Upper lobe of right lung (tissue), 1 donor: Measurements from ENCODE around the gene STARD9. TPM values are rescaled to one million over a fixed set of nuclear protein-coding genes. Genes with fewer than 3 reads are reported as not detected.
A peak's percentile ranks its signal among the peaks of the same experiment; 100 is the strongest.

Experiments used
- ATAC-seq: fragments of 200-7000 bp; cut with Tn5 transposase; one replicate; pipeline ENCODE4 v1.9.1; 2020; ENCODE audit warnings: mild to moderate bottlenecking, moderate library complexity
- DNase-seq: peaks from one replicate; pipeline ENCODE4 v3.0.0-alpha.2; 2020
- H3K27ac ChIP-seq: fragments of 200-600 bp; one replicate; pipeline ENCODE4 v1.8.0; 2022
- H3K27me3 ChIP-seq: fragments of 200-600 bp; one replicate; pipeline ENCODE4 v1.8.0; 2022; ENCODE audit warnings: mild to moderate bottlenecking
- H3K36me3 ChIP-seq: fragments of 200-600 bp; one replicate; pipeline ENCODE4 v1.8.0; 2022
- H3K4me1 ChIP-seq: fragments of 200-600 bp; one replicate; pipeline ENCODE4 v1.8.0; 2022
- H3K4me3 ChIP-seq: fragments of 200-600 bp; one replicate; pipeline ENCODE4 v1.8.0; 2022; ENCODE audit warnings: mild to moderate bottlenecking
- H3K9me3 ChIP-seq: fragments of 200-600 bp; one replicate; pipeline ENCODE4 v1.8.0; 2022
- intact Hi-C: fragments of 100-400 bp; cut with DNase I; formaldehyde crosslinking; loops from one replicate; pipeline ENCODE4 v1.11.0; 2022
- total RNA-seq: library from RNA; stranded (reverse); fragmentation: NEBNext Ultra II Directional; extraction: Animal tissue kit (Norgen Biotek cat#: 25700); gene quantifications from one replicate; pipeline ENCODE4 v1.2.1, GENCODE V29; 2021
- TF ChIP-seq, protein P1 (sequence below): fragments of 200-600 bp; IDR thresholded peaks from one replicate; pipeline ENCODE4 v1.8.0; 2022; ENCODE audit warnings: antibody characterized with exemption
- donor health status: DM: no; HTN: yes; CAD: no; lungs with severe emphysema.

The STARD9 gene
- total RNA-seq, 1 donor from 2014 or later: 15.4 TPM

DNA sequence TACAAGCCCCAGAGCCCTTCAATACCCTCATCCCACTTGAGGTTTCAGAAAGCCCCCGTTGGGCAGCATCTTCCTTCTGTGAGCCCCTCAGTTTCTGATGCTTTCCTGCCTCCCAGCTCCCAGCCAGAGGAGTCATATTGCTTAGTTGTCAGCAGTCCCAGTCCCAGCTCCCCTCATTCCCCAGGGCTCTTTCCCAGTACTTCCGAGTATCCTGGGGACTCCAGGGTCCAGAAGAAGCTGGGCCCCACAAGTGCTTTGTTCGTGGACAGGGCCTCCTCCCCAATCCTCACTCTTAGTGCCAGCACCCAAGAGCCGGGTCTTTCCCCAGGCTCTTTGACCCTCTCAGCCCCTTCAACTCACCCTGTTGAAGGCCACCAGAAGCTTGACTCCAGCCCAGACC lies 117.6 kb downstream of the STARD9 start:
- H3K4me3 ChIP-seq: no peak overlapping the region
- peak; percentile 32 for DNase-seq
- peaks cover 37% of the 10 kb centered on the region for H3K36me3 ChIP-seq
- TF ChIP-seq, protein P1, sequence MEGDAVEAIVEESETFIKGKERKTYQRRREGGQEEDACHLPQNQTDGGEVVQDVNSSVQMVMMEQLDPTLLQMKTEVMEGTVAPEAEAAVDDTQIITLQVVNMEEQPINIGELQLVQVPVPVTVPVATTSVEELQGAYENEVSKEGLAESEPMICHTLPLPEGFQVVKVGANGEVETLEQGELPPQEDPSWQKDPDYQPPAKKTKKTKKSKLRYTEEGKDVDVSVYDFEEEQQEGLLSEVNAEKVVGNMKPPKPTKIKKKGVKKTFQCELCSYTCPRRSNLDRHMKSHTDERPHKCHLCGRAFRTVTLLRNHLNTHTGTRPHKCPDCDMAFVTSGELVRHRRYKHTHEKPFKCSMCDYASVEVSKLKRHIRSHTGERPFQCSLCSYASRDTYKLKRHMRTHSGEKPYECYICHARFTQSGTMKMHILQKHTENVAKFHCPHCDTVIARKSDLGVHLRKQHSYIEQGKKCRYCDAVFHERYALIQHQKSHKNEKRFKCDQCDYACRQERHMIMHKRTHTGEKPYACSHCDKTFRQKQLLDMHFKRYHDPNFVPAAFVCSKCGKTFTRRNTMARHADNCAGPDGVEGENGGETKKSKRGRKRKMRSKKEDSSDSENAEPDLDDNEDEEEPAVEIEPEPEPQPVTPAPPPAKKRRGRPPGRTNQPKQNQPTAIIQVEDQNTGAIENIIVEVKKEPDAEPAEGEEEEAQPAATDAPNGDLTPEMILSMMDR: no peak
- no peak overlapping the region for H3K27ac ChIP-seq
- ATAC-seq: no peak
- H3K27me3 ChIP-seq: no peaks in the 10 kb centered on the region
- no peaks in the 10 kb centered on the region for H3K4me1 ChIP-seq
- intact Hi-C loops: no loop called here
- H3K9me3 ChIP-seq: no peaks in the 10 kb centered on the region

DNA sequence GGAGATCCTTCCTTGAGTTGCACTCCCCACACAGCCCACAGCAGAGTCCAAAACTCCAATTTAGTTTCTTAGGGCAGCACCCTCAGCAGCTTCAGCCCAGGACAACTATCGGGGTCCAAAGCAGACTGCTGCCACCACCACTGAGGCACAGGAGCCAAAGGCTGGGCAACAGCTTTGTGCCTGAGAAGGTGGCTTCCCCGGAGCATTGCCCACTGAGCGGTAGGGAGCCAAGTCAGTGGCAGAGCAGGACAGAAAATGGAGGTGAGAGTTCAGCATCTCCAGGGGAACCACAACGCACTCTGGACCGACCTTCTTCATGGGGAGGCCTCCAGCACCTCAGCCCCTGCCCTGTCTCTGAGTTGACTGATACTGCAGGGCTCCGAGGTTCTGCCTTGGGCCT lies 118.1 kb downstream of the STARD9 start:
- Histone ChIP-seq H3K27ac (no peak overlapping the region), H3K4me1 (no peaks in the 10 kb centered on the region), H3K4me3 (no peak overlapping the region), H3K27me3 (no peaks in the 10 kb centered on the region), H3K9me3 (no peaks in the 10 kb centered on the region), H3K36me3 (peaks cover 37% of the 10 kb centered on the region)
- ATAC-seq (no peak), DNase-seq (peak; percentile 21)
- TF ChIP-seq, protein P1: no peak
- intact Hi-C loops: no loop called here

DNA sequence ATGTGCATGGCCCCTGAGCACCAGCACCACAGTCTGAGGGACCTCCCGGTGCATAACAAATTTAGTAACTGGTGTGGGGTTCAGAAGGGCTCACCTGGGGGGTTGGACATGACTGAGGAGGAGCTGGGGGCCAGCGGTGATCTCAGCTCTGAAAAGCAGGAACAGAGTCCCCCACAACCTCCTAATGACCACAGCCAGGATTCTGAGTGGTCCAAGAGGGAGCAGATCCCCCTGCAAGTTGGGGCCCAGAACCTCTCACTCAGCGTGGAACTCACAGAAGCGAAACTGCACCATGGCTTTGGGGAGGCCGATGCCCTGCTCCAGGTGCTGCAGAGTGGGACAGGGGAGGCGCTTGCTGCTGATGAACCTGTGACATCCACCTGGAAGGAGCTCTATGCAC lies 118.5 kb downstream of the STARD9 start:
- H3K9me3 ChIP-seq: no peaks in the 10 kb centered on the region
- ATAC-seq (no peak), DNase-seq (peak; percentile 32)
- H3K4me1 ChIP-seq: no peaks in the 10 kb centered on the region
- peaks cover 37% of the 10 kb centered on the region for H3K36me3 ChIP-seq
- TF ChIP-seq, protein P1: no peak
- H3K4me3 ChIP-seq: no peak overlapping the region
- intact Hi-C loops: no loop called here
- no peak overlapping the region for H3K27ac ChIP-seq
- no peaks in the 10 kb centered on the region for H3K27me3 ChIP-seq

DNA sequence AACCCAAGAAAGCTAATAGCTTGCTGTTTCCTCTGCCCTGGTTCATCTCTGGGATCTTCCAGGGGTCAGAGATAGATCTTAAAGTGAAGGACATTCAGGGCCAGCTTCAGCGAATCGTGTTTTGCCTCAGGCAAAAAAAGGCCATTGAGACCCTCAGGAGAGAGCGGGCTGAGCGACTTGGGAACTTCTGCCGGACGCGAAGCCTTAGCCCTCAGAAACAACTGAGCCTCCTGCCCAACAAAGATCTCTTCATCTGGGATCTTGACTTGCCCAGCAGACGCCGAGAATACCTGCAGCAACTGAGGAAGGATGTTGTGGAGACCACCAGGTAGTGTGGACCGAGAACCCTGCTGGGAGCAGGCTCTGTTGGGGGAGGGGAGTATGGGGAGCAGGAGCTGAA lies 119.0 kb downstream of the STARD9 start:
- DNase-seq (peak; percentile 32), ATAC-seq (no peak)
- TF ChIP-seq, protein P1: no peak
- no peaks in the 10 kb centered on the region for H3K9me3 ChIP-seq
- H3K4me3 ChIP-seq: no peak overlapping the region
- H3K27me3 ChIP-seq: no peaks in the 10 kb centered on the region
- H3K27ac ChIP-seq: no peak overlapping the region
- H3K4me1 ChIP-seq: no peaks in the 10 kb centered on the region
- intact Hi-C loops: no loop called here
- peaks cover 37% of the 10 kb centered on the region for H3K36me3 ChIP-seq

DNA sequence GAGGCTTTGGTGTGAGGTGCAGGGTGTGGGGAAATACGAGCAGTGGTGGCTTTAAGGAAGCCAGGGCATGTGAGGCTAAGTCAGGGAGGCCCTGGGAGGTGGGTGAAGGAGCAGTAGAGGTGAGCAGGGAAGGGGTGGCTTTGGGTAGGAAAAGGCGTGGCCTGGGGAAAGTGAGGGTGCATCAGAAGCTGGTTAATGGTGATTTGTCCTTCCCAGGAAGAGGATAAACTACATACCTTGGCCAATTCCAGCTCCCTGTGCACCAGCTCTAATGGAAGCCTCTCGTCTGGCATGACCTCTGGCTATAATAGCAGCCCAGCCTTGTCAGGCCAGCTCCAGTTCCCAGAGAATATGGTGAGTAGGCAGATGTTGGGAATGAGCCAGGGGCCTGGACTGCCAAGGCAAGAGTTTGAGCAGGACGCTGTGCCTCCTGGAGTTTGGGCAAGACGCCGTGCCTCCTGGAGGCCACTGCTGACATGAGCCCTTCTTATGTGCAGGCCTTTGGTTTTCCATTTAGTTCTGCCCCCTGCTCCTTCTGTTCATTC lies 120.2 kb downstream of the STARD9 start:
- no peaks in the 10 kb centered on the region for H3K4me1 ChIP-seq
- TF ChIP-seq, protein P1: no peak
- ATAC-seq (no peak), DNase-seq (peak; percentile 34)
- H3K4me3 ChIP-seq: no peak overlapping the region
- H3K9me3 ChIP-seq: no peaks in the 10 kb centered on the region
- no peaks in the 10 kb centered on the region for H3K27me3 ChIP-seq
- H3K27ac ChIP-seq: no peak overlapping the region
- intact Hi-C loops: no loop called here
- peaks cover 29% of the 10 kb centered on the region for H3K36me3 ChIP-seq

DNA sequence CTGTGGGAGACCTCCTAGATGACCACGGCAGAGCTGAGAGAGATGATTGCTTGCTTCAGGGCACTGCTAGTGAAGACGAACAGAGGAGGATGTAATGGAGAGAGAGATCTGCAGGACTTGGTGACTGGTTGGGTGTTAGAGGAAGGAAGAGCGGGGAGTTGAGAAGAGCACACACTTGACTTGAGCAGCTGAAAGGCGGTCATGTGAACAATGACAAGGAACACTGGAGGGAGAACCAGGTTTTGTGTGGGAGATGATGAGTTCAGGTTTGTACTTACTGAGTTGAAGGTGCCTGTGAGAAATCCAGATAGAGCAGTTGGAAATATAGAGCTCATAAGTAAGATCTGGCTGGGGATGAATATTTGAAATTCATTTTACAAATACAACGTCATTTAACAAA lies 121.2 kb downstream of the STARD9 start:
- Histone ChIP-seq H3K9me3 (no peaks in the 10 kb centered on the region), H3K27me3 (no peaks in the 10 kb centered on the region), H3K36me3 (peaks cover 21% of the 10 kb centered on the region), H3K4me1 (no peaks in the 10 kb centered on the region), H3K4me3 (no peak overlapping the region), H3K27ac (no peak overlapping the region)
- no peak for DNase-seq
- TF ChIP-seq, protein P1: no peak
- ATAC-seq: no peak
- intact Hi-C loops: no loop called here
